Spleen (tissue), 7 donors: ENCODE results near the gene ABCG1.

Experiments
- POLR2AphosphoS5 ChIP-seq, 3 donors: sonication (generic); formaldehyde crosslinking; IDR thresholded peaks; one replicate each; pipeline ENCODE4 v1.5.1; 2017; ENCODE audit warnings: antibody characterized with exemption in 3 of 3
- TF ChIP-seq, protein P1 (sequence below), 11 experiments: fragments of 200-600 bp in 7 of 11; fragments of 450-650 bp in 4 of 11; sonication (generic) in 4 of 11; IDR thresholded peaks in 8 of 11; conservative IDR thresholded peaks in 3 of 11; 1 replicate in 7 of 11; 2 replicates in 4 of 11; pipeline versions ENCODE4 v1.4.0 to v1.8.0; 2016 to 2021; ENCODE audit warnings: antibody characterized with exemption in 11 of 11, inconsistent platforms in 4 of 11, mild to moderate bottlenecking in 1 of 11
- donor health status: DM: no; HTN: no; CAD: no; lungs with moderate emphysema.
- donor health status: DM: no; HTN: no; CAD: no.
- donor health status: DM: no; HTN: no; CAD: no.

DNA sequence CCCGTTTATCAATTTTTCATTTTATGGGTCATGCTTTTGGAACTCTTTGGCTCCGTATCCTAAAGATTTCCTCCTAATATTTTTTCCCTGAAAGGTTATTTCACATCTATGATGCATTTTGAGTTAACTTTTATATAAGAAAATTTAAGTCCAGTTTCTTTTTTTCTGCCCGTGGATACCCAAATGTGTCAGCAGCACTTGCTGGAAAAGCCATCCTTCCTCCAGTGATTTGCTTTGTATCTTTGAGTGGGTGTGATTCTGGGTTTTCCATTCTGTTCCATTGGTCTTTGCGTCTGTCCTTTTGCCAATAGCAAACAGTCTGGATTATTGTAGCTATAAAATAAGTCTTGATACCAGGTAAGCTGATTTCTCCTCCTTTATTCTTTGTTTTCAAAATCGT is 15.6 kb upstream of the ABCG1 start:
- TF ChIP-seq, protein P1, sequence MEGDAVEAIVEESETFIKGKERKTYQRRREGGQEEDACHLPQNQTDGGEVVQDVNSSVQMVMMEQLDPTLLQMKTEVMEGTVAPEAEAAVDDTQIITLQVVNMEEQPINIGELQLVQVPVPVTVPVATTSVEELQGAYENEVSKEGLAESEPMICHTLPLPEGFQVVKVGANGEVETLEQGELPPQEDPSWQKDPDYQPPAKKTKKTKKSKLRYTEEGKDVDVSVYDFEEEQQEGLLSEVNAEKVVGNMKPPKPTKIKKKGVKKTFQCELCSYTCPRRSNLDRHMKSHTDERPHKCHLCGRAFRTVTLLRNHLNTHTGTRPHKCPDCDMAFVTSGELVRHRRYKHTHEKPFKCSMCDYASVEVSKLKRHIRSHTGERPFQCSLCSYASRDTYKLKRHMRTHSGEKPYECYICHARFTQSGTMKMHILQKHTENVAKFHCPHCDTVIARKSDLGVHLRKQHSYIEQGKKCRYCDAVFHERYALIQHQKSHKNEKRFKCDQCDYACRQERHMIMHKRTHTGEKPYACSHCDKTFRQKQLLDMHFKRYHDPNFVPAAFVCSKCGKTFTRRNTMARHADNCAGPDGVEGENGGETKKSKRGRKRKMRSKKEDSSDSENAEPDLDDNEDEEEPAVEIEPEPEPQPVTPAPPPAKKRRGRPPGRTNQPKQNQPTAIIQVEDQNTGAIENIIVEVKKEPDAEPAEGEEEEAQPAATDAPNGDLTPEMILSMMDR (IDR thresholded peaks at IDR 0.05 in 8 of 11, conservative IDR thresholded peaks at IDR 0.05 in 3 of 11): no peak
- no peak for TF ChIP-seq POLR2AphosphoS5 (IDR thresholded peaks at IDR 0.05)
